ENCODE measurements around the gene LIN37.

- TF ChIP-seq CTCF (IDR thresholded peaks at IDR 0.05; ENCODE audit: poor library complexity) (no peak), EZH2 (IDR thresholded peaks at IDR 0.05; ENCODE audit: borderline replicate concordance) (no peak), EZH2phosphoT487 (IDR thresholded peaks at IDR 0.05; ENCODE audit: low read depth, severe bottlenecking, unreplicated experiment) (no peak)
Observed at GRCh38 chr19:35777961-35778360, 29.6 kb downstream of the LIN37 start.

Measured in hepatocyte (in vitro differentiated cells).